Peyer's patch (tissue), 4 donors: Measurements from ENCODE around the gene ZNF608.

Source experiments
- CTCF ChIP-seq, 6 experiments: fragments of 450-650 bp in 4 of 6; fragments of 200-600 bp in 2 of 6; sonication (generic) in 1 of 6; IDR thresholded peaks; one replicate each; pipeline ENCODE4 v1.5.1; 2017 to 2019; ENCODE audit warnings: antibody characterized with exemption in 6 of 6, mild to moderate bottlenecking in 3 of 6, moderate library complexity in 1 of 6
- POLR2A ChIP-seq, 2 donors: fragments of 450-650 bp; IDR thresholded peaks; one replicate each; pipeline ENCODE4 v1.5.1; 2017; ENCODE audit warnings: antibody characterized with exemption in 2 of 2, mild to moderate bottlenecking in 2 of 2, moderate library complexity in 2 of 2

- TF ChIP-seq CTCF (IDR thresholded peaks at IDR 0.05) (no peak), POLR2A (IDR thresholded peaks at IDR 0.05) (no peak)
Measured at GRCh38 chr5:124782262-124782661, 35.8 kb upstream of the ZNF608 start.
